CD4-positive, alpha-beta T cell treated with Interleukin-17A for 1 hour (primary cell): ENCODE measurements around the gene CLEC2A.
A peak's percentile ranks its signal among the peaks of the same experiment; 100 is the strongest.
"Not testable (repeated sequence)": the region's sequence is repeated elsewhere in the genome, so short reads cannot be mapped to it uniquely, and the experiment has no call there.

Experiments used
- DNase-seq: peaks from one replicate; pipeline ENCODE4 v3.0.0-alpha.2; 2020

Gene CLEC2A

DNA sequence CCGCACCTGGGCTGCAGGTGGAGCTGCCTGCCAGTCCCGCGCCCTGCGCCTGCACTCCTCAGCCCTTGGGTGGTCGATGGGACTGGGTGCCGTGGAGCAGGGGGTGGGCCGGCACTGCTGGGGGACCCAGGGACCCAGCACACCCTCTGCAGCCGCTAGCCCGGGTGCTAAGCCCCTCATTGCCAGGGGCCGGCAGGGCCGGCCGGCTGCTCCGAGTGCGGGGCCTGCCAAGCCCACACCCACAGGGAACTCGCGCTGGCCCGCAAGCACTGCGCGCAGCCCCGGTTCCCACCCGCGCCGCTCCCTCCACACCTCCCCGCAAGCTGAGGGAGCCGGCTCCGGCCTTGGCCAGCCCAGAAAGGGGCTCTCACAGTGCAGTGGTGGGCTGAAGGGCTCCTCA, 56.0 kb downstream of the CLEC2A start:
- DNase-seq: not testable (repeated sequence)

DNA sequence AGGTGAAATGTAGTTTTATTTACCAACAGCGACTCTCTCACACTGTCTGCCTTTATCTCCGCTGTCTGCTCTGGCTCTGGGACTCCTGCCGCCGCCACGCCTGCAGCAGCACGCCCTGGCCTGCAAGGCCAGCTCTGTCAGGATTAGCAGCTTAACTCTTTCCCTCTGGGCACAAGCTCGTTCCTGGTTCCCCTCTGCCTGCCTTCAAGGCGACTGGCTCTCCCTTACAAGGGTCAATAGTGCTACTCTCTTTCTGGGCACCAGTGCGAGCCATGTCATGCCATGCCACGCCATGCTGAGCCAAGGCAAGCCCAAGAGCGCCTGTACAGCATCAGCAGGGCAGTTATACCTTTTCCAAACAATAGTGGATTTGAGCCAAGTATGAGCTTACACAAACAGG, 59.4 kb downstream of the CLEC2A start:
- no peak for DNase-seq

GRCh38 chr12:9872162-9872561, 60.0 kb downstream of the CLEC2A start:
- DNase-seq: no peak

DNA sequence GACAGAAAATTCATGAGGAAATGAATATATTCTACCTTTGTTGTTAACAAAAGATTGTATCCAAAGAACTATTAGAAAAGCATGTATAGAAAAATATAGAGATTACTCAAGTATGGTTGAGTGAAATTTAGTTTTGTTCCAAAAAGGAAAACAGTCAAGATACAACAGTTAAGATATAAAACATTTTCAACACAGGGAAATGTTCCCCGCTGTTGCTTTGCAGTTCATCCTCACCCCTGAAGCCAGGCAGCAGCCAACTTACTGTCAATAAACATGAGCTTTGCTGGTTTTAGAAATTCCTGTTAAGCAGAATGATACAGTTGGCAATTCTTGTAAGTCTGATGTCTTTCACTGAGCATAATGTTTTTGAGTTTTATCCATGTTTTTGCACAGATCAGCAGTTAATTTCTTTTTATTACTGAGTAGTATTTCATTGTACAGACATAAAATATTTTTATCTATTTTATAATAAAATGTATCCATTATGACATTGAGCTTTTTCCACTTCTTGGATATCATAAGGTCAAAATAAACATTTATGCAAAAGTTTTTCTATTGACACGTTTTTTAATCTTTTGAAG, 61.8 kb downstream of the CLEC2A start:
- peak; percentile 23 for DNase-seq

GRCh38 chr12:9869307-9870161, 62.6 kb downstream of the CLEC2A start, which contains the start of gene CLEC2B:
TSS of gene CLEC2B (minus strand) at chr12:9869354.
- peak; percentile 79 for DNase-seq

- no peak for DNase-seq
Observed at GRCh38 chr12:9868951-9869306, 63.2 kb downstream of the CLEC2A start.

DNA sequence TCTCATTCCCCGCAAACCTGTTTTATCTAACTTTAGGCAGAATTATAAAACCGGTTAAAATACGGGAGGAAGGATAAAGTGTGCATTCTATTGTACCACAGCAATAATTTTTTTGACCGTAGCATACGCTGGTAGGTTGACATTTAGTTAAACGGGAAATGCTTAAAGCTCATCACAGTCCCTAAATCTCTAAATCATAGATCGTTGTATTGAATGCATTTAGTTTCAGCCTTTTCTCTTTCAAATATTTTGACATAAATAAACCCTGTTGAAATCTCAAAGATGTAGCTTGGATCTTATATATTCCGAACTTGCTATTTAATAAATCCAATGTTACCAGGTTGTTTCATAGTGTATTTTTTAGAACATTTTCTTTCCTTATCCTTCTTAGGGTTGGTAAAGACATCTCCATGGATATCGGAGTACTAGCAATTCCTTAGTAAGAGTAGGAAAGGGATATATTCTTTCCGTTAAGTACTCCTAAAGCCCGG, 63.8 kb downstream of the CLEC2A start:
- DNase-seq: peak; percentile 34

- peak; percentile 30 for DNase-seq
Observed at GRCh38 chr12:9867531-9867930, 64.6 kb downstream of the CLEC2A start.

DNA sequence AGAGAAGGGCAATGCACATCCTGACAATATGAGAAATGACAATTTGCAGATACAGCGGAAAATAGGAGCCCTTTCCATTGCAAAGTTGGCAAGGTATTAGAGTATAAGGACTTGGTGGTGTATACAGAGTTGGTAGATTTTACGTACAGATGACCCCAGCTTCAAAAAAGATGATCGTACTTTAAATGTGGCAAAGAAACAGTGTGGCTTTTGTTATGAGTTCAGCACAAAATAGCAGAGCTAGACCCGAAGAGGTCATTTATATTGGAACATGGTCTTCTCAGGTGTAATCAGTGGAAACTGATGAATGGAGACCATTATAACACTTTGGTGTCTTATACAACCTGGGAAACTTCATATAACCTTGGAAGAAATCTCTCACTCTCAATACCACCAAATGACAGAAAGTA, 65.3 kb downstream of the CLEC2A start:
- peak; percentile 21 for DNase-seq

- DNase-seq: peak; percentile 51
Observed at GRCh38 chr12:9864913-9865675, 67.1 kb downstream of the CLEC2A start.
